ENCODE measurements around the gene PHLDA1.

Gene PHLDA1

GRCh38 chr12:75977590-75977951 lies 54.0 kb downstream of the PHLDA1 start:
- DNase-seq: no peak
- intact Hi-C loops (cut with DNase I): no loop called here

- DNase-seq: no peak
Observed at GRCh38 chr12:75976913-75977312, 54.7 kb downstream of the PHLDA1 start.

GRCh38 chr12:75976113-75976512 lies 55.5 kb downstream of the PHLDA1 start:
- intact Hi-C loops (cut with DNase I): no loop called here
- no peak for DNase-seq

More at GRCh38 chr12:75976913-75977312, 54.7 kb downstream of the PHLDA1 start:
- intact Hi-C loops (cut with DNase I): no loop called here

DNA sequence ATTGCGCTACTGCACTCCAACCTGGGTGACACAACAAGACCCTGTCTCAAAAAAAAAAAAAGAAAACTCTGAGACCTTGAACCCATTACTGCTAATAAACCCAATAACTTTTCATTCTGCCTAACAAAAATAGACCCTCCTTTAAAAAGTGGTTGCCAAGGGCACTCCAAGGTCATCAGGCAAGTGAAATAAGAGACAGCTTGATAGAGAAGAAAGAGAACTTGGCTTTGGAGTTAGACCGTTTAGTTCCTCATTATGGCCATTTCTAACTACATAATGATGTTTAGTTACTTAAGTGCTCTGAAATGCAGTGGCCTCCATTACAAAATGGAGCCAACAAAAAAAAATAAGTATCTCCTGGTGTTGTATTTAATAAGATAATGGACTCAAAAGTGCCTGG lies 55.9 kb downstream of the PHLDA1 start:
- intact Hi-C loops (cut with DNase I): no loop called here
- DNase-seq: no peak

All from head of caudate nucleus (tissue), 42 donors.